ENCODE data around the gene HP. TPM values are rescaled to one million over a fixed set of nuclear protein-coding genes. Genes with fewer than 3 reads are reported as not detected.
A peak's percentile ranks its signal among the peaks of the same experiment; 100 is the strongest.
"Not testable (repeated sequence)": the region's sequence is repeated elsewhere in the genome, so short reads cannot be mapped to it uniquely, and the experiment has no call there.

Gene HP
- not detected for polyA plus RNA-seq (2013, experiment 1 of 2)
- polyA plus RNA-seq (2013, experiment 2 of 2): not detected

DNA sequence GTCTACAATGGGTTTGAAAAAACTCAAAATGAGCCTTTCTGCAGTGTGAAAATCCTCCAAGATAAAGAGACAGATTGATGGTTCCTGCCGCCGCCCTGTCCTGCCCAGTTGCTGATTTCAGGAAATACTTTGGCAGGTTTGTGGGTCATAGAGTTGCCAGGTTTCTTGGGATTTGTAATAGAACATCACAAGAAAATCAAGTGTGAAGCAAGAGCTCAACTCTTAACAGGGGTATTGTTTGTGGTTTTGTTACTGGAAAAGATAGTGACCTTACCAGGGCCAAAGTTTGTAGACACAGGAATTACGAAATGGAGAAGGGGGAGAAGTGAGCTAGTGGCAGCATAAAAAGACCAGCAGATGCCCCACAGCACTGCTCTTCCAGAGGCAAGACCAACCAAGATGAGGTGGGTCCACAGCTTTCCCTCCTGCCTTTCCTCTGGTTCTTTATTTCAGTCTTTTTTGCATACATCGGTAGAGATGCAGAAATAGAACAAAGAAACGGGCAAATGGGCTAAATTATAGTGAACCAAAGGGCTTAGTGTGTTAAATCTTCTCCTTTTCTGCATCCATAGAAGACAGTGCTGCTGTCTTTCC, at the start of gene HP:
HP (plus strand) TSS at position 252 of the 594 bp plus-strand sequence; CDS start at position 400, 148 bp downstream.
- not testable (repeated sequence) for H3K27ac ChIP-seq (ENCODE audit: low read depth, low read length, severe bottlenecking); H3K4me1 ChIP-seq (ENCODE audit: control insufficient read depth, insufficient read depth, low read length, poor library complexity, severe bottlenecking); H3K9me3 ChIP-seq (ENCODE audit: control insufficient read depth, low read length); H3K36me3 ChIP-seq (ENCODE audit: control insufficient read depth, insufficient read depth, low read length); H3K4me3 ChIP-seq (ENCODE audit: extremely low read depth, insufficient read depth, low read length, poor library complexity, severe bottlenecking)
- 83 to 90% methylated on average over 2 to 3 of the region's 5 CpGs for WGBS, 2 experiments (ENCODE audit: insufficient coverage in 2 of 2)

- H3K4me1 ChIP-seq (ENCODE audit: control insufficient read depth, insufficient read depth, low read length, poor library complexity, severe bottlenecking); H3K9me3 ChIP-seq (ENCODE audit: control insufficient read depth, low read length); H3K36me3 ChIP-seq (ENCODE audit: control insufficient read depth, insufficient read depth, low read length); H3K27ac ChIP-seq (ENCODE audit: low read depth, low read length, severe bottlenecking): not testable (repeated sequence)
- H3K4me3 ChIP-seq (ENCODE audit: extremely low read depth, insufficient read depth, low read length, poor library complexity, severe bottlenecking): peak overlapping the region; percentile 79
- 89 to 100% methylated on average over 3 to 6 of the region's 9 CpGs for WGBS, 2 experiments (ENCODE audit: insufficient coverage in 2 of 2)
Measured at GRCh38 chr16:72008065-72008423, 46.3 kb upstream of the HP start.

GRCh38 chr16:72008424-72009216, 45.7 kb upstream of the HP start, which contains the start of gene DHODH:
Gene DHODH (plus strand): TSS chr16:72008744. CDS start chr16:72008765, 21 bp downstream.
- 1 to 2% methylated on average over 46 to 52 of the region's 57 CpGs for WGBS, 2 experiments (ENCODE audit: insufficient coverage in 2 of 2)

DNA sequence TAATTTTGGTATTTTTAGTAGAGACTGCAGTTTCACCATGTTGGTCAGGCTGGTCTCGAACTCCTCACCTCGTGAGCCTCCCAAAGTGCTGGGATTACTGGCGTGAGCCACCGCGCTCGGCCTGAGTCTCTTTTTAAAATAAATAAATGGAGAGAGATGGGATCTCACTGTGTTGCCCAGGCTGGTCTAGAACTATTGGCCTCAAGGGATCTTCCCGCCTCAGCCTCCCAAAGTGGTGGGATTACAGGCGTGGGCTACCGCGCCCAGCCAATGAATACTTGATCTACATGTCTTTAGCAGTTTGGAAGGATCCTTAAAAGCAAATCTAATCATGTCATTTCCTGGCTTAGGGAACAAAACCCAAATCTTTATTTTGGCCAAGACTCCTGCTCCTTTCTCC, 44.5 kb upstream of the HP start:
- no peak overlapping the region for H3K27ac ChIP-seq (ENCODE audit: low read depth, low read length, severe bottlenecking)
- H3K36me3 ChIP-seq (ENCODE audit: control insufficient read depth, insufficient read depth, low read length): peaks cover 4% of the 10 kb centered on the region
- 89 to 90% methylated on average over 10 of the region's 10 CpGs for WGBS, 2 experiments (ENCODE audit: insufficient coverage in 2 of 2)
- H3K4me3 ChIP-seq (ENCODE audit: extremely low read depth, insufficient read depth, low read length, poor library complexity, severe bottlenecking): no peak overlapping the region
- H3K4me1 ChIP-seq (ENCODE audit: control insufficient read depth, insufficient read depth, low read length, poor library complexity, severe bottlenecking): no peaks in the 10 kb centered on the region
- no peaks in the 10 kb centered on the region for H3K9me3 ChIP-seq (ENCODE audit: control insufficient read depth, low read length)

More at GRCh38 chr16:72008424-72009216, 45.7 kb upstream of the HP start, which contains the start of gene DHODH:
- Histone ChIP-seq H3K27ac (ENCODE audit: low read depth, low read length, severe bottlenecking) (no peak within 1 kb of the TSS), H3K36me3 (ENCODE audit: control insufficient read depth, insufficient read depth, low read length) (peaks cover 4% of the 10 kb centered on the region), H3K9me3 (ENCODE audit: control insufficient read depth, low read length) (no peaks in the 10 kb centered on the region), H3K4me1 (ENCODE audit: control insufficient read depth, insufficient read depth, low read length, poor library complexity, severe bottlenecking) (no peaks in the 10 kb centered on the region), H3K4me3 (ENCODE audit: extremely low read depth, insufficient read depth, low read length, poor library complexity, severe bottlenecking) (peak within 1 kb of the TSS; percentile 79)

- Histone ChIP-seq H3K4me1 (ENCODE audit: control insufficient read depth, insufficient read depth, low read length, poor library complexity, severe bottlenecking) (no peaks in the 10 kb centered on the region), H3K9me3 (ENCODE audit: control insufficient read depth, low read length) (no peaks in the 10 kb centered on the region), H3K4me3 (ENCODE audit: extremely low read depth, insufficient read depth, low read length, poor library complexity, severe bottlenecking) (no peak overlapping the region), H3K27ac (ENCODE audit: low read depth, low read length, severe bottlenecking) (no peak overlapping the region), H3K36me3 (ENCODE audit: control insufficient read depth, insufficient read depth, low read length) (peaks cover 7% of the 10 kb centered on the region)
- 85 to 93% methylated on average over 7 to 8 of the region's 9 CpGs for WGBS, 2 experiments (ENCODE audit: insufficient coverage in 2 of 2)
Measured at GRCh38 chr16:72012607-72013006, 41.7 kb upstream of the HP start.

DNA sequence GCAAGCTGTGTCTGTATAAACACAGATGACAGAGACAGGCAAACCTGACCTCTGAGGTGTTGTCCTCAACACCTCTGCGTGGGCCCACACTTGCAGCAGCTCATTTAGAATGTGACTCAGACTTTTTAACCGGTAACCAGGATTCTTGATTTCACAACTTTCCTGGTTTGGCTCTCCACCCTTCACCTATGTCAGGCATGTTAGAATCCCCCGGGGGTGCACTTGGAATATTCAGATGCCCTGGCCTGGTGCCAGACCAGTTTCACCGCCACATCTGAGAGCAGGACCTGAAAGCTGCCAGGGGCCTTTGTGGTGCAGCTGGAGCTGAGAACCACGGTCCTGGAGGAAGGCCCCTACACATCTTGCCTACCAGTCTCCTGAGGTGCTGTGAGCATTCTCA, 40.9 kb upstream of the HP start:
- no peak overlapping the region for H3K4me3 ChIP-seq (ENCODE audit: extremely low read depth, insufficient read depth, low read length, poor library complexity, severe bottlenecking)
- peaks cover 7% of the 10 kb centered on the region for H3K36me3 ChIP-seq (ENCODE audit: control insufficient read depth, insufficient read depth, low read length)
- no peak overlapping the region for H3K27ac ChIP-seq (ENCODE audit: low read depth, low read length, severe bottlenecking)
- 72 to 73% methylated on average over 5 of the region's 5 CpGs for WGBS, 2 experiments (ENCODE audit: insufficient coverage in 2 of 2)
- H3K4me1 ChIP-seq (ENCODE audit: control insufficient read depth, insufficient read depth, low read length, poor library complexity, severe bottlenecking): no peaks in the 10 kb centered on the region
- H3K9me3 ChIP-seq (ENCODE audit: control insufficient read depth, low read length): no peaks in the 10 kb centered on the region

GRCh38 chr16:72013888-72014581, 40.3 kb upstream of the HP start:
- H3K36me3 ChIP-seq (ENCODE audit: control insufficient read depth, insufficient read depth, low read length): peaks cover 7% of the 10 kb centered on the region
- no peak overlapping the region for H3K4me3 ChIP-seq (ENCODE audit: extremely low read depth, insufficient read depth, low read length, poor library complexity, severe bottlenecking)
- H3K4me1 ChIP-seq (ENCODE audit: control insufficient read depth, insufficient read depth, low read length, poor library complexity, severe bottlenecking): no peaks in the 10 kb centered on the region
- WGBS, 2 experiments (ENCODE audit: insufficient coverage in 2 of 2): 74 to 87% methylated on average over 6 to 11 of the region's 15 CpGs
- H3K27ac ChIP-seq (ENCODE audit: low read depth, low read length, severe bottlenecking): no peak overlapping the region
- H3K9me3 ChIP-seq (ENCODE audit: control insufficient read depth, low read length): no peaks in the 10 kb centered on the region

- Histone ChIP-seq H3K4me3 (ENCODE audit: extremely low read depth, insufficient read depth, low read length, poor library complexity, severe bottlenecking) (no peak overlapping the region), H3K9me3 (ENCODE audit: control insufficient read depth, low read length) (no peaks in the 10 kb centered on the region), H3K36me3 (ENCODE audit: control insufficient read depth, insufficient read depth, low read length) (peaks cover 13% of the 10 kb centered on the region), H3K4me1 (ENCODE audit: control insufficient read depth, insufficient read depth, low read length, poor library complexity, severe bottlenecking) (no peaks in the 10 kb centered on the region), H3K27ac (ENCODE audit: low read depth, low read length, severe bottlenecking) (no peak overlapping the region)
- WGBS, 2 experiments (ENCODE audit: insufficient coverage in 2 of 2): 88 to 100% methylated on average over 7 of the region's 8 CpGs
Measured at GRCh38 chr16:72014675-72015074, 39.6 kb upstream of the HP start.

- Histone ChIP-seq H3K4me3 (ENCODE audit: extremely low read depth, insufficient read depth, low read length, poor library complexity, severe bottlenecking) (no peak overlapping the region), H3K9me3 (ENCODE audit: control insufficient read depth, low read length) (no peaks in the 10 kb centered on the region), H3K4me1 (ENCODE audit: control insufficient read depth, insufficient read depth, low read length, poor library complexity, severe bottlenecking) (no peaks in the 10 kb centered on the region), H3K36me3 (ENCODE audit: control insufficient read depth, insufficient read depth, low read length) (peaks cover 13% of the 10 kb centered on the region), H3K27ac (ENCODE audit: low read depth, low read length, severe bottlenecking) (no peak overlapping the region)
- WGBS, 2 experiments (ENCODE audit: insufficient coverage in 2 of 2): 86 to 94% methylated on average over 2 to 3 of the region's 3 CpGs
Measured at GRCh38 chr16:72015124-72015523, 39.2 kb upstream of the HP start.

- WGBS, 2 experiments (ENCODE audit: insufficient coverage in 2 of 2): 96% methylated on average over 8 to 9 of the region's 9 CpGs
- Histone ChIP-seq H3K27ac (ENCODE audit: low read depth, low read length, severe bottlenecking) (no peak overlapping the region), H3K4me1 (ENCODE audit: control insufficient read depth, insufficient read depth, low read length, poor library complexity, severe bottlenecking) (no peaks in the 10 kb centered on the region), H3K36me3 (ENCODE audit: control insufficient read depth, insufficient read depth, low read length) (peaks cover 25% of the 10 kb centered on the region), H3K9me3 (ENCODE audit: control insufficient read depth, low read length) (no peaks in the 10 kb centered on the region), H3K4me3 (ENCODE audit: extremely low read depth, insufficient read depth, low read length, poor library complexity, severe bottlenecking) (no peak overlapping the region)
Measured at GRCh38 chr16:72018470-72018869, 35.8 kb upstream of the HP start.

Measured in mesodermal cell (in vitro differentiated cells).